OCI-LY3 (cell line): ENCODE measurements around the gene PDCD11.

Source experiments
- H2AFZ ChIP-seq: fragments of 200-600, 300-600 bp; shearing (Covaris generic); 2 replicates; pipeline ENCODE4 v1.6.0; 2014; ENCODE audit warnings: antibody characterized with exemption, low read depth, low read length
- H3K27ac ChIP-seq: fragments of 200-600, 300-600 bp; sonication (generic); 2 replicates; pipeline ENCODE4 v1.5.1; 2014; ENCODE audit warnings: mild to moderate bottlenecking, low read length, moderate library complexity, mixed read lengths
- H3K27me3 ChIP-seq: fragments of 200-600, 300-600 bp; sonication (generic); 2 replicates; pipeline ENCODE4 v1.6.1; 2014; ENCODE audit warnings: low read depth, low read length, mixed read lengths
- H3K36me3 ChIP-seq: fragments of 200-600, 300-600 bp; sonication (generic); replicated peaks from 2 replicates; pipeline ENCODE3; 2014; ENCODE audit warnings: low read depth, low read length, mixed read lengths
- H3K4me1 ChIP-seq: fragments of 300-600, 200-600 bp; sonication (generic); 2 replicates; pipeline ENCODE4 v1.6.1; 2014; ENCODE audit warnings: low read length, mixed read lengths
- H3K4me2 ChIP-seq: fragments of 200-600, 300-600 bp; sonication (generic); 2 replicates; pipeline ENCODE4 v1.6.1; 2014; ENCODE audit warnings: low read length, mixed read lengths
- H3K4me3 ChIP-seq: fragments of 300-600, 200-600 bp; sonication (generic); 2 replicates; pipeline ENCODE4 v1.5.1; 2014; ENCODE audit warnings: antibody characterized with exemption, mild to moderate bottlenecking, low read length, moderate library complexity
- H3K79me2 ChIP-seq: fragments of 300-600, 200-600 bp; shearing (Covaris generic); 2 replicates; pipeline ENCODE4 v1.6.1; 2014; ENCODE audit warnings: mild to moderate bottlenecking, low read length, mixed read lengths
- H3K9ac ChIP-seq: fragments of 300-600, 200-600 bp; shearing (Covaris generic); 2 replicates; pipeline ENCODE4 v1.6.0; 2014; ENCODE audit warnings: mild to moderate bottlenecking, low read length, moderate library complexity
- H3K9me3 ChIP-seq: fragments of 200-600, 300-600 bp; shearing (Covaris generic); 2 replicates; pipeline ENCODE4 v1.6.1; 2014; ENCODE audit warnings: low read length, mixed read lengths; ENCODE audit not compliant: insufficient read depth
- H4K20me1 ChIP-seq: fragments of 200-600, 300-600 bp; sonication (generic); 2 replicates; pipeline ENCODE4 v1.6.1; 2016; ENCODE audit warnings: low read length, mixed read lengths; ENCODE audit not compliant: insufficient read depth
- EZH2phosphoT487 ChIP-seq: fragments of 200-600 bp; shearing (Covaris generic); IDR thresholded peaks from 2 replicates; pipeline ENCODE4 v1.6.1; 2018; ENCODE audit warnings: antibody characterized with exemption, mixed run types, low read depth
- TF ChIP-seq, protein P1 (sequence below): fragments of 200-600, 300-600 bp; sonication (generic); IDR thresholded peaks from 2 replicates; pipeline ENCODE4 v1.5.1; 2014; ENCODE audit warnings: antibody characterized with exemption, low read length, low read depth

PDCD11 gene

DNA sequence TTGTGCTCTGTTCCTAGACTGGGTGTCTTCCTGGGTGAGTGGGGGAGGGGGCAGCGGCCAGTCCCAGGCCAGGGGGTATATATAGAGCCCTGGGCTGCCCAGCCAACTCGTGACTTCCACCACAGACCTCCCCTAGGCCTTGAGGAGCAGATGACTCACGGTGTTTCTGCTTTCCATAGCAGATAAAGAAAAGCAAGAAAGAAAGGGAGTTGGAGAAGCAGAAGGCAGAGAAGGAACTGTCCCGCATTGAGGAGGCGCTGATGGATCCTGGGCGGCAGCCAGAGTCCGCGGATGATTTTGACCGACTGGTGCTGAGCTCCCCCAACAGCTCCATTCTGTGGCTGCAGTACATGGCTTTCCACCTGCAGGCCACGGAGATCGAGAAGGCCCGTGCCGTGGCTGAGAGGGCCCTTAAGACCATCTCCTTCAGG is 45.6 kb downstream of the PDCD11 start:
- H3K9me3 ChIP-seq: no peaks in the 10 kb centered on the region
- no peak overlapping the region for H2AFZ ChIP-seq
- H3K9ac ChIP-seq: no peak overlapping the region
- no peaks in the 10 kb centered on the region for H3K4me1 ChIP-seq
- H3K4me3 ChIP-seq: no peak overlapping the region
- no peaks in the 10 kb centered on the region for H4K20me1 ChIP-seq
- H3K27me3 ChIP-seq: no peaks in the 10 kb centered on the region
- no peak overlapping the region for H3K27ac ChIP-seq
- no peaks in the 10 kb centered on the region for H3K79me2 ChIP-seq
- peaks cover 16% of the 10 kb centered on the region for H3K36me3 ChIP-seq
- no peak for TF ChIP-seq EZH2phosphoT487
- TF ChIP-seq, protein P1, sequence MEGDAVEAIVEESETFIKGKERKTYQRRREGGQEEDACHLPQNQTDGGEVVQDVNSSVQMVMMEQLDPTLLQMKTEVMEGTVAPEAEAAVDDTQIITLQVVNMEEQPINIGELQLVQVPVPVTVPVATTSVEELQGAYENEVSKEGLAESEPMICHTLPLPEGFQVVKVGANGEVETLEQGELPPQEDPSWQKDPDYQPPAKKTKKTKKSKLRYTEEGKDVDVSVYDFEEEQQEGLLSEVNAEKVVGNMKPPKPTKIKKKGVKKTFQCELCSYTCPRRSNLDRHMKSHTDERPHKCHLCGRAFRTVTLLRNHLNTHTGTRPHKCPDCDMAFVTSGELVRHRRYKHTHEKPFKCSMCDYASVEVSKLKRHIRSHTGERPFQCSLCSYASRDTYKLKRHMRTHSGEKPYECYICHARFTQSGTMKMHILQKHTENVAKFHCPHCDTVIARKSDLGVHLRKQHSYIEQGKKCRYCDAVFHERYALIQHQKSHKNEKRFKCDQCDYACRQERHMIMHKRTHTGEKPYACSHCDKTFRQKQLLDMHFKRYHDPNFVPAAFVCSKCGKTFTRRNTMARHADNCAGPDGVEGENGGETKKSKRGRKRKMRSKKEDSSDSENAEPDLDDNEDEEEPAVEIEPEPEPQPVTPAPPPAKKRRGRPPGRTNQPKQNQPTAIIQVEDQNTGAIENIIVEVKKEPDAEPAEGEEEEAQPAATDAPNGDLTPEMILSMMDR: no peak
- no peak overlapping the region for H3K4me2 ChIP-seq

DNA sequence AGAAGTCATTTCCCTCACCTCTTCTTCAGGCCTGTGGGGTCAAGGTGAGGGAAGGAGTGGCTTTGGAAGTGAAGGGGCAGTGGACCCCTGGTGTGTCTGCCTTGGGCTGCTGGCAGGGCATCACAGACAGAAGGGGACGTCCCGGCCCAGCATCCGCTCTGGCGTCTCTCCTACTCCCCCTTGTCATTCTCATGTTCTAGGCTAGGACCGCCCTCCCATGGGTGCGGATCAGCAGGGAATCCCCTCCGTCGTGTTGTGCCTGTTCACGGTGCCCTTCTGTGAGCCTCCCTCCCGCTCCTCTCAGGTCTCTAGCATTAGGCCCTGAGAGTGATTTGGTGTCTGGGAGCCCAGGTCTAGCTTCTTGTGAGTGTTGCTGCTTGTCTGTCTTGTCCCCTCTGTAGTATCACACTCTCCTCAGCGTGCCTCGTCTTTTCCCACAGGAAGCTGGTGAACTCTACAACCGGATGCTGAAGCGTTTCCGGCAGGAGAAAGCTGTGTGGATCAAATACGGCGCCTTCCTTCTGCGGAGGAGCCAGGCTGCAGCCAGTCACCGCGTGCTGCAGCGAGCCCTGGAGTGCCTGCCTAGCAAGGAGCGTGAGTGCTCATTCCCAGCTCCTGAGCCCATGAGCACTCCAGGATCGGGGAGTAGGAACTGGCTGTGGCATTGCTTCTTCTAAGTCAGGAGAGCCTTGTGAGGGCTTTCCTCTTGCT is 47.2 kb downstream of the PDCD11 start:
- H3K79me2 ChIP-seq: no peaks in the 10 kb centered on the region
- no peaks in the 10 kb centered on the region for H4K20me1 ChIP-seq
- H2AFZ ChIP-seq: no peak overlapping the region
- H3K27me3 ChIP-seq: no peaks in the 10 kb centered on the region
- H3K4me2 ChIP-seq: no peak overlapping the region
- H3K4me3 ChIP-seq: no peak overlapping the region
- H3K36me3 ChIP-seq: peaks cover 20% of the 10 kb centered on the region
- H3K27ac ChIP-seq: no peak overlapping the region
- H3K9ac ChIP-seq: no peak overlapping the region
- H3K9me3 ChIP-seq: no peaks in the 10 kb centered on the region
- TF ChIP-seq, protein P1: no peak
- TF ChIP-seq EZH2phosphoT487: no peak
- no peaks in the 10 kb centered on the region for H3K4me1 ChIP-seq

DNA sequence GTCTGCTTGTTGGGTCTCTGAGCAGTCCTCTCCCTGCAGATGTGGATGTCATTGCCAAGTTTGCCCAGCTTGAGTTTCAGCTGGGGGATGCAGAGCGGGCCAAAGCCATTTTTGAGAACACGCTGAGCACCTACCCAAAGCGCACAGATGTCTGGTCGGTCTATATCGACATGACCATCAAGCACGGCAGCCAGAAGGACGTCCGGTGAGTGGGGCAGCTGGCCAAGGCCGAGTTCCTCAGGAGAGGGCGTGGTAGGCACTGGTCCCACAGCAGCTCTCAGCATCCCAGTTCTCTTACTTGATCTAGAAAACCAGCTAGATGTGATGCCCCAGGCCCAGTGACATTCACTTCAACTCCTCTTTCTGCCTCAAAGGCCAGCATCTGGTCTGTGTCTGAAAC is 48.1 kb downstream of the PDCD11 start:
- TF ChIP-seq, protein P1: no peak
- no peak for TF ChIP-seq EZH2phosphoT487
- H2AFZ ChIP-seq: no peak overlapping the region
- H3K79me2 ChIP-seq: no peaks in the 10 kb centered on the region
- H3K4me3 ChIP-seq: no peak overlapping the region
- no peaks in the 10 kb centered on the region for H3K4me1 ChIP-seq
- H3K4me2 ChIP-seq: no peak overlapping the region
- no peak overlapping the region for H3K9ac ChIP-seq
- H4K20me1 ChIP-seq: no peaks in the 10 kb centered on the region
- H3K27me3 ChIP-seq: no peaks in the 10 kb centered on the region
- no peaks in the 10 kb centered on the region for H3K9me3 ChIP-seq
- H3K27ac ChIP-seq: no peak overlapping the region
- H3K36me3 ChIP-seq: peaks cover 20% of the 10 kb centered on the region

DNA sequence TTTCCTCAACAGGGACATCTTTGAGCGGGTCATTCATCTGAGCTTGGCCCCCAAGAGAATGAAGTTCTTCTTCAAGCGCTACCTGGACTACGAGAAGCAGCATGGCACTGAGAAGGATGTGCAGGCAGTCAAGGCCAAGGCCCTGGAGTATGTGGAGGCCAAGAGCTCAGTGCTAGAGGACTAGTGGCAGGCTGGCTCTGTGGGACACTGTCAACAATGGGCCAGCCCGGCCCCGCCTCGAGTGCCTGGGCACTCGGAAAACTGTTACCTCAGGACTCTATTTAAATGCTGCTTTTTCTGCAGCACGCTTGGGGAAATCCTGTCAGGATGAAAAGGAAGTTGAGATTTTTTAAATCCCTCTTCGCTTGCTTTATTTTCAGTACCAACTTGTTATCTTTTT is 48.9 kb downstream of the PDCD11 start:
- Histone ChIP-seq H3K9ac (no peak overlapping the region), H3K4me3 (no peak overlapping the region), H3K79me2 (no peaks in the 10 kb centered on the region), H3K36me3 (peaks cover 20% of the 10 kb centered on the region), H3K27me3 (no peaks in the 10 kb centered on the region), H2AFZ (no peak overlapping the region), H4K20me1 (no peaks in the 10 kb centered on the region), H3K4me1 (no peaks in the 10 kb centered on the region), H3K9me3 (no peaks in the 10 kb centered on the region), H3K4me2 (no peak overlapping the region), H3K27ac (no peak overlapping the region)
- no peak for TF ChIP-seq EZH2phosphoT487
- TF ChIP-seq, protein P1: no peak
